NCI-H187 treated with DMSO at 0.1 percent for 48 hours (cell line): ENCODE data around the gene TRAPPC4.
"Not testable (repeated sequence)": the region's sequence is repeated elsewhere in the genome, so short reads cannot be mapped to it uniquely, and the experiment has no call there.

Experiments used
- DNase-seq: peaks from one replicate; lab custom pipeline; 2025; lab: John Stamatoyannopoulos, UW

The TRAPPC4 gene

DNA sequence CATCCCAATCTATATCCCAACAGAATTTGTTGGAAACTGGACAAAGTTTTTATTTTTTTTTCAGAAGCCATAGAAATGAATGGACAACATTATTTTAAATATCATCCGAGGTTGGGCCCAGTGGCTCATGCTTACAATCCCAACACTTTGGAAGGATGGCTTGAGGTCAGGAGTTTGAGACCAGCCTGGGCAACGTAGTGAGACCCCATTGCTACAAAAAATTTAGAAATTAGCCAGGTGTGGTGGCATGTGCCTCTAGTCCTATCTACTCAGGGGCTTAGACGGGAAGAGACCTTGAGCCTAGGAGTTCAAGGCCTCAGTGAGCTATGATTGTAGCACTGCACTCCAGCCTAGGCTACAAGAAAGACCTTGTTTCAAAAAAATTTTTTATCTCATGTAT is 16.2 kb downstream of the TRAPPC4 start:
- DNase-seq = no peak

DNA sequence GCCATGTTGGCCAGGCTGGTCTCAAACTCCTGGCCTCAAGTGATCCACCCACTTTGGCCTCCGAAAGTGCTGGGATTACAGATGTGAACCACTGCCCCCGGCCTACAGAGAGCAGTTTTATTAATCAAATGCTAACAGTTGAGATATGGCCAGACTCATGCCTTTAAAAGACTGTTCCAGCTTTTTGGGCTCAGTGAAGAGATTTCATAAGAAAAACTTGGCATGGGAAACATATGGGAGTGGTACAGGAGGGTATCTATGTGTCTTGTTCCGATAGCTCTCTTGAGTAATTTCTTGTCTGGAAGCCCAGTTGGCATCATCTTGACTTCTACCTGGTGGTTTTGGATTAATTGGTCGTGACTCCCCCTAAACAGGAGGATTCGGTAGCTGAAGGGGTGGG is 20.3 kb downstream of the TRAPPC4 start:
- no peak for DNase-seq

DNA sequence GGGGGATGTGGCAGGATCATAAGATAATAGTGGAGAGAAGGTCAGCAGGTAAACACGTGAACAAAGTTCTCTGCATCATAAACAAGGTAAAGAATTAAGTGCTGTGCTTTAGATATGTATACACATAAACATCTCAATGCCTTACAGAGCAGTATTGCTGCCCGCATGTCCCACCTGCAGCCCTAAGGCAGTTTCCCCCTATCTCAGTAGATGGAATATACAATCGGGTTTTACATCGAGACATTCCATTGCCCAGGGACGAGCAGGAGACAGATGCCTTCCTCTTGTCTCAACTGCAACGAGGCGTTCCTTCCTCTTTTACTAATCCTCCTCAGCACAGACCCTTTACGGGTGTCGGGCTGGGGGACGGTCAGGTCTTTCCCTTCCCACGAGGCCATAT is 20.9 kb downstream of the TRAPPC4 start:
- not testable (repeated sequence) for DNase-seq

DNA sequence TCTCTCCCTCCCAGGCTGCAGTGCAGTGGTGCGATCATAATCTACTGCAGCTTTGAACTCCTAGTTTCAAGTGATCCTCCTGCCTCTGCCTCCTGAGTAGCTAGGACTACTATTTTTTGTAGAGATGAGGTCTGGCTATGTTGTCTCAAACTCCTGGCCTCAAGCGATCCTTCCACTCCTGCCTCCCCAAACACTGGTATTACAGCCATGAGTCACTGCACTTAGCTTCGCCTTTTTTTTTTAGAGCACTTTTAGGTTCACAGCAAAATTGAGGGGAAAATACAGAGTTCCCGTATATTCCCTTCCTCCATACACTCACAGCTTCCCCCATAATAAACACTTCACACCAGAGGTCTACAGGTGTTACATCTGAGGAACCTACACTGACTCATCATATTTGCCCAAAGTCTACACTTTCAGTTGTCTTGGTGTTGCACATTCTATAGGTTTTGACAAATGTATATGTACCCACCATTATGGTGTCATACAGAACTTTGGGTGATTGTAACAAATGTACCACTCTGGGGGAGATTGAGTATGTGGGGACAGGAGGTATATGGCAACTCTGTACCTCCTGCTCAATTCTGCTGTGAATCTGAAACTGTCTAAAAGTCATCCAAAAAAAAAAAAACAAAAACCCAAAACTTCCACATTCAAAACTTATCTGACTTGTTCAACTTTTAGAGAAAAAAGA is 23.4 kb downstream of the TRAPPC4 start:
- no peak for DNase-seq

DNA sequence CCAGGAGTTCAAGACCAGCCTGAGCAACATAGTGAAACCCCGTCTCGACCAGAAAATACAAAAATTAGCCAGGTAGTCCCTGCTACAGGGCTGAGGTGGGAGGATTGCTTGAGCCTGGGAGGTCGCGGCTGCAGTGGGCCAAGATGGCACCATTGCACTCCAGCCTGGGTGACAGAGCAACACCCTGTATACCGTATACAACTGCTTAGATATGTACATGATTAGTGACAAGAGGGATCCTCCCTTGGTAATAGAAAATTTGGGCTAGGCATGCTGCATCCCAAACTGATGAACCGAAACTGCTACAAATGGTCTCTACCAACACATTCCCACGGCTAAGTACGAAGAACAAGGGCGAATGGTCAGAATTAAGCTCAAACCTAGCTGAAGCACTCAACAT is 24.4 kb downstream of the TRAPPC4 start:
- no peak for DNase-seq

DNA sequence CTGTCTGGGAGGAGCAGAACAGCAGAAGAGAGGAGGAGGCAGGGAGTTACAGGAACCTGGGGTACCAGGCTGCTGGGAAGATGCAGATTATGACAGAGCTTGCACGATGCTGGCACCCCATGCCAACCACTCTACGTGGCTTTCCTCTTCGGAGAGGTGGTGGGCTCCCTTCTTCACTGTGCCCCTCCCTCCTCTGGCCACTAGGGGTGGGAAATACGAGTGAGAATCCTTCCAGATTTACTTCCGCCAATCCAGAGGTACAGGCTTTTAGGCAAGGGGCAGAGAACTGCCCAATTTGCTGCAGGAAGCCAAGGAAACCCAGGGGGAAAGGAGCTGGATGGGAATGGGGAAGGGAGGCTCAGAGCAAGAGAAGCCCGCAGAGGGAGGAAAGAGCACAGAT is 26.1 kb downstream of the TRAPPC4 start:
- DNase-seq = no peak

DNA sequence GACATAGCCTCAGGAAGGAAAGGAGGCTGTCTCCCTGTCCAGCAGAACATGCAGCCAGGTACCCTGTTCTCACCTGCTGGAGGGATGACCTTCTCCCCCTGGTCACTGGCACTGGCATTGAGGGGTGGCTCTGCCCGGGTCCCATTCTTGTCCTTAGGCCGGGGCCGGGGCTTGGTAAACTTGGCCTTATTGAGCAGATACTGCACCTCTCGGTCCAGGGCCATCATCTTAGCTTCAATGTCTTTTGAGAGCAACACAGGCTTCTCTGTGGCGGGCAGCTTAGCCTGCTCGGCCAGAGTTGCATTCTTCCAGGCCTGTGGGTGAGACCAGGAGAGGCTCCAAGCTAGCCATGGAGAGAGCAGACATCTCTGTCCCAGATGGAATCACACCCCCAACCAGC is 27.9 kb downstream of the TRAPPC4 start:
- DNase-seq = no peak

DNA sequence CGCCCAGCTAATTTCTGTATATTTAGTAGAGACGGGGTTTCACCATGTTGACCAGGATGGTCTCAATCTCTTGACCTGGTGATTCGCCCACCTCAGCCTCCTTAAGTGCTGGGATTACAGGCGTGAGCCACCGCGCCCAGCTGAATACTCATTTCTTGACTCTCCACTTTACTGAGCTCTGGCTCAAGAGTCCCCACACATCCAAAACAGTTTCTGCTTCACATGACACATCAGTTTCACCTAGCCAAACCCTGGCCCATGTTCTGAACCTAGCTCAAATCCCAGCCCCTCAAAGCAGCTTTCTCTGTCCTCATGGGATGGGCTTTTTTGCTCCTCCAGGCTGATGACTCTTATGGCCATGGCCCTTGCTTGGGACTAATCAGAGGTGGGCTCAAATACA is 28.6 kb downstream of the TRAPPC4 start:
- DNase-seq = no peak

DNA sequence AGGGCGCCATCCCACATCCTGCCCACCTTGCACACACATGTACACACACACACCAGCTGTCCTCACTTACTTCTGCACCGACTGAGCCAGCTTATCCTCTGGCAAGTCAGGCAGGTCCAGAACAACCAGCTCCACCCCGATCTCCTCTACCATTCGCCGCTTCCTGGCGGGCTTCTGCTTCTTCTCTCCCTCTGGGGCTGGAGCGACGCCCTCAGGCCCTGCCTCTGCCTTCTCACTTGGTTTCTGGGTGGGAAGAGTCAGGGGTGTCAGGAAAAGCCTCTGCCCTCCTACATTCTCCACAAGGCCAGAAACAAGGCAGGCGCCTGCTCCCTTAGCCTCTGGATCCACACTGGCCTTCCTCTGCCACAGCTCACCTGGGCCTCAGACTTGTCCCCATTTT is 30.1 kb downstream of the TRAPPC4 start:
- DNase-seq = no peak

DNA sequence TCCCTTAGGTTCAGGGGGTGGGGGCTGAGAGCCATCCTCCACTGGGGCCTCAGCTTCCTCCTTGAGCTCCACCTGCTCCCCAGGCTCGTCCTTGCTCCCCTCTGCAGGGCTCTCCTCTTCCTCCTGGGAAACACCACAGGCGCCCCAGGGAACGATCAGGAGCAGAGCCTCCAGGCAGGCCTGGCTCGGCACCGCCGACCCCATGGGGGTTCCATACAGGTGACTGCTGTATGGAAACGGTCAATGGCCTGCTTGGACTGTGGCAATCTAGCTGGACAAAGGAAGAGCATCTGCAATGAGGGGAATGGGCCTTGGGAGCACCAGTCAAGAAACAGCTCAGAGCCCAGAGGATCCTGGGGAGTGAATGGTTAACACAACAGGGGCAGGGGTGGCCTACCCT is 30.5 kb downstream of the TRAPPC4 start:
- no peak for DNase-seq

DNA sequence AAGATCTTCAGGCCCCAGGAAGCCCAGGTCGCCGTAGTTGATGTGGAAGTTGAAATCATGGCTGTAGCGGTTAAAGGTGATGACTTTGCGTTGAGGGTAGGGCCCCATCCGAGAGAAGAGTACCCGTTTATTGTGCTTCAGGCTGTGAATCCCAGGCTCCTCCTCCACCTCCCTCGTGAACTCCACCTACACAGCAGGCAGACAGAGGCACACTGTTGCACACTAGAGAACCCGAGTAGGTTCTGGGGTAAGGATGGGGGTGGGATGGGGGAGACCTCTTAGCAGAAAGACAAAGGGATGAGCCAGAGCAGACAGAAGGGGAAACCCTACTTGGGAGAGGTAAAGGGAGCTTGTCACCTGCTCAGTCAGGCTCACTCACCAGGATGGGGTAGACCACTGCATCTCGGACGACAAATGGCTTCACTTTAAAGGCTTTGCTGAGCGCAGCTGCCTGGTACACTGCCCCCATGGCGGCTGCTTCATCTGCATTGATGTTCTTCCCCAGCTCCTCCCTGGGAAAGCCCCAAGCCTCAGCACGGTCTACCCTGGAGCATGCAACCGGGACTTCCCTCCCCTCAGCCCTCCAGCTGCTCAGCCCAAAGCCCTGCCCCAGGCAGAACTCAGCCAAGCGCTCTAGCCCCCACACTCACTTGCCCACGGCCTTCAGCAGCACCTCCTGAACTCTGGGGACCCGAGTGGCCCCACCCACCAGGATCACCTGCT is 33.0 kb downstream of the TRAPPC4 start:
- no peak for DNase-seq

DNA sequence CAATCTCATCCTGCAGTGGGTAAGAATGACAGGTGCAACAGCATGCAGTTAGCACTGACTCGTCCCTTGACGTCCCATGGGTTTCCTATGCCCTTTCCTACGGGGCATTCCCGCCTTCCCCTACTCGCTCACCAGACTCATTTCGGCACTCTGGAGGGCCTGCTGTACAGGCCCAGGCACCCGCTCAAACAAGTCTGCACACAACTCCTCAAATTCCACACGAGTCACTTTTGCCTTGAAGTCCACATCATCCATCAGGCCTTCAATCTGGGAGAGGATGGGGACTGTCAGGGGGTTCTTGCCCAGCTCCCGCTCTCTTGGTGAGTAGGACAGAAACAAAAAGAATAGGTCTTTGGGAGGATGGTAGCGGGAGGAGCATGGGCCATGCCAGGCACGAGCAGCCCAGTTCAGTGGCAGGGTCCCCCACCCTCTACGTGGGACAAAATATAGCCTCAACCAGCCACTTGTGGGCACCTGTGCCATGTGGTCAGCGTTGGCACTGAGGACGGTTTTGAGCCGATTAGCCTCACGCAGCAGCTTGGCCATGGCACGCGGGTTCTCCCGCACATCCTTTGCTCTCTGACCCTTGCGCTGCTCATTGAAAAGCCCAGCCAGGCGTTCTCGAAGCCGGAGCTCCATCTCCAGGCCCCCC is 33.7 kb downstream of the TRAPPC4 start:
- no peak for DNase-seq

DNA sequence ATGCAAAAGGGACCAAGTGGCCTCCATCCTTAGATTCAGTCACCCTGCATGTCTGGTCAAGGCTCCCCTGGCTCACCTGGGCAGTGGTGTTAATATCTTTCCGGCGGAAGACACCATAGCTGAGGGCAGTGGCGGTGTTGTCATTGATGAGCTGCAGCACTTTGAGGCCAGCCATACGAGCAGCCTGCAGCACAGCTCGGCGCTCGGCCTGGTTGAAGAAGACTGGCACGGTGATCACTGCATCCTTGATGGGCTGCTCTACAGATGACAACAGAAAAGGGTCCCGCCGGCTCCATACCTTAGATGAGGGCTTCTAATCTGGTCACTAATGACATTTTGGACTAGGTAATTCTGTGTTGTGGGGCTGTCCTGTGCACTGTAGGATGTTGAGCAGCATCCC is 35.9 kb downstream of the TRAPPC4 start:
- DNase-seq = no peak

DNA sequence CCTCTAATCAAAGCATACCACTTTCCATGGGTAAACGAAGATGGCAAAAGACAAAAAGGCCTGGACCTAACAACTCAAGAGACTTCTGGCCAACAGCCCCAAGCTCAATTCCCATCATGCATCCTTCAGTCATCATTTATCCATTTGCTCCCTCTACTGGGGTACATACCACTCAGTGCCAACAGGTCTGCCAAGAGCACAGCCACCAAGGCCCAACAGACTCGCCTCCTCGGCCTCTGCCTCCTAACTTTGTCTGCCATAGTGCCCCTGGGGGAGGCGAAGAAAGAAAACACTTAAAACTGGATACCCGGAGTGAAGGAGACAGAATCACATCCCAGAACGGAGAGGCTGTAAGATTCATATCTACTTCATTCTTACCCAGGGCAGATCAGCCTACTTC is 37.3 kb downstream of the TRAPPC4 start:
- no peak for DNase-seq

DNA sequence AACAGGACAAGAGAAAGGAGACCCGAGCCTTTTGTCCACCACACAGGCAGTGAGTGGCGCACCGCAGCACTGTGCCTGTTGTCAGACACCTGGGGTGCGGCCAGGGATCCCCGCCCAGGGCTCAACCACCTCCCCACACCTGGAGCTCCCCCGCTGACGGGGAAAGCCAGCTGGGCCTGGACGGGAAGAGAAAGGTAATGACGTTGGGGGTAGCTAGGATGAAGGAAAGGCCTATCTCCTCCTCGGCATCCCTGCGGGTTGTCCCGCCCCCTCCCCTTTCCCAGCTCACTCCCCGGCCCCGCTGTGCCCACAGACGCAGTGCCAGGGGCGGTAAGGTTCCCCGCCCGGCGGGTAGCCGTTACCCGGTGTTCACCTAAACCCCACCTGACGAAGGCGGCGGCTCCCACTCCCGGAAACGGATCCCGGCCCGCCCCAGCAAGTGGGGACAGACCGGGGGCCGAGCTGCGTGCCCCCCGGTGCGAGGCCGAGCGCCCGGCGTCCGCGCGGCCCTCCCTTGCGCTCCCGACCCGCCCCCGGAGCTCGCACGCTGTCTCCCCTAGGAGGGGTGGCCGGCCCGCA is 37.9 kb downstream of the TRAPPC4 start:
- no peak for DNase-seq

DNA sequence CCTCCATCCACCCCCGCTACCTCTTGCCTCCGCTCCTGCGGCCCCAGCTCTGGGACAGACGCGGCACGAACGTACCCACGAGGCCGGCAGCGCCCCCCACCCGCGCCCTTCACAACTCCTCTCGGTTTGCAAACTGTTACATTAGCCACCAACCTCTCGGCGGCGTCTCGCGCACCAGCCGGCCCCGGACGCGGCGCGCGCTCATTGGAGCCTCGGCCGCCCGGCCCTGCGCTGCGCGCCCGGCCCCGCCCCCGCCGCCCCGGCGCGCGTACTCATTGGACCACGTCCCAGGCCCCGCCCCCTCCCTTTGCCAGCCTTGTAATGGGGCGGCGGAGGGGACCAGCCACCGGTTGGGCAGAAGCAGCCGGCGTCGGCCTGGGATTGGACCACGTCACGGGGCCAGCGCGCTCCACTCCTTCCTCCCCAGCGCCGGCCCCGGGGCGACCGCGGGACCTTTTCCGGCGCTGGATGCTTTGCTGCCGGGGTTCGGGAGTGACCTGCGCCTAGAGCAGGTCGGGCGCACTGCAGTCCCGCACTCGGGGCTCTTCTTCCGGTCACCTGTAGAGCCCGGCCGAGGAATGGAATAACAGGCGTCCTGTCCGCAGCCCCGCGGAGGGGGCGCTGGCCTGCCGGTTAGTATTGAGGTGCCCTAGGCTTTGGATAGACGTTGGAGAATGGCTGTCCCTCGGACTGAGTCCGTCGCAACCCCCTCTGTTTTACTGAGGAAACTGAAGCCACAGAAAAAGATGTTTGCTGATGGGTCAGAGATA is 38.6 kb downstream of the TRAPPC4 start, which contains the start of gene HYOU1:
Gene HYOU1, minus strand, starts transcription at position 206 of the 770 bp plus-strand sequence. CDS start 1,045 bp downstream, outside the sequence.
- peak; percentile 73 for DNase-seq

DNA sequence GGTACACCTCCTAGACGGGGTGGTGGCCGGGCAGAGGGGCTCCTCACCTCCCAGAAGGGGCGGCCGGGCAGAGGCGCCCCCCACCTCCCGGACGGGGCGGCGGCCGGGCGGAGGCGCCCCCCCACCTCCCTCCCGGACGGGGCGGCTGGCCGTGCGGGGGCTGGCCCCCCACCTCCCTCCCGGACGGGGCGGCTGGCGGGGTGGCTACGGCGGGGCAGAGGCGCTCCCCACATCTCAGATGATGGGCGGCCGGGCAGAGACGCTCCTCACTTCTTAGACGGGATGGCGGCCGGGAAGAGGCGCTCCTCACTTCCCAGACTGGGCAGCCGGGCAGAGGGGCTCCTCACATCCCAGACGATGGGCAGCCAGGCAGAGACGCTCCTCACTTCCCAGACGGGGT is 40.6 kb downstream of the TRAPPC4 start:
- not testable (repeated sequence) for DNase-seq

DNA sequence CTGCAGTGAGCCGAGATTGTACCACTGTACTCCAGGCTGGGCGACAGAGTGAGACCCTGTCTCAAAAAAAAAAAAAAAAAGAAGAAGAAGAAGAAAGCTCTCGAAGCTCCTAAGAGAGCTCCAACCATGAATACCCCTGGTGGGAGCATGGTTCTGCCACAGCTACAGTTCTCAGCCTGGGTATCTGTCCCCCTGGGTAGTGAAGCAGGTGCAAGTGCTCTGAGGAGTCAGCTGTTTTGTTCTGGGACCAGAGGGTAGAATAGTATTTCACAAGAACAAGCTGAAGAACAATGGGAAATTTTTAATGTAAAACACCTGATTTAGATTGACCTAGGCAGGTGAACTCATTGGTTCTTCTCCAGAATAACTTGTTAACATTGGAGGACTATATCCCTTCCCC is 42.7 kb downstream of the TRAPPC4 start:
- no peak for DNase-seq

DNA sequence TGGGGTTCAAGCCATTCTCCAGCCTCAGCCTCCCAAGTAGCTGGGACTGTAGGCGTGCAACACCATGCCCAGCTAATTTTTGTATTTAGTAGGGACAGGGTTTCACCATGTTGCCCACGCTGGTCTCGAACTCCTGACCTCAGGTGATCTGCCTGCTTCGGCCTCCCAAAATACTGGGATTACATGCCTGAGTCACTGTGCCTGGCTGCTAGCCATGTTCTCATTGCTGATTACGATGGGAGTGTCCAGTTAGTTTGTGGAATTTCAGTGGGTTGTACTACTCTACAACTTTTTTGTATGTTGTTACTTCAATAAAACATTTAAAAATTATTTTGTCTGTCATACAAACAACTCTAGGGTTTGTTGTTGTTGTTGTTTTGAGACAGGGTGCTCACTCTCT is 44.2 kb downstream of the TRAPPC4 start:
- no peak for DNase-seq

DNA sequence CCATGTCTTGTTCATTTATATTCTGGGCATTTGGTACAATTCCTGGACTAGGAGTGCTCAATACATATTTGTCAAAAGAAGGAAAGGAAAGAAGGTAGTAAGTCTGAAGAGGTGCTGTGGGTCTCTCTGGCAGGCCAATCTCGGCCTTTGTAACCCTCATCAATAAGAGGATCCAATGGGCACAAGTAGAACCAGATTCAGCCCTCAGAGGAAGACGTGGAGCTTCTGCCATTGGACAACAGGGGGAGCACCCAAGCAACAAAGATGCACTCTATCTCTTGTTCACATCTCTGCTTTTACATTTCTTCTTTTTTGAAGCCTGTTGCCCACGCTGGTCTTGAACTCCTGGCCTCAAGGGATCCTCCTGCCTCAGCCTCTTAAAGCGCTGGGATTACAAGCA is 46.8 kb downstream of the TRAPPC4 start:
- DNase-seq = no peak

DNA sequence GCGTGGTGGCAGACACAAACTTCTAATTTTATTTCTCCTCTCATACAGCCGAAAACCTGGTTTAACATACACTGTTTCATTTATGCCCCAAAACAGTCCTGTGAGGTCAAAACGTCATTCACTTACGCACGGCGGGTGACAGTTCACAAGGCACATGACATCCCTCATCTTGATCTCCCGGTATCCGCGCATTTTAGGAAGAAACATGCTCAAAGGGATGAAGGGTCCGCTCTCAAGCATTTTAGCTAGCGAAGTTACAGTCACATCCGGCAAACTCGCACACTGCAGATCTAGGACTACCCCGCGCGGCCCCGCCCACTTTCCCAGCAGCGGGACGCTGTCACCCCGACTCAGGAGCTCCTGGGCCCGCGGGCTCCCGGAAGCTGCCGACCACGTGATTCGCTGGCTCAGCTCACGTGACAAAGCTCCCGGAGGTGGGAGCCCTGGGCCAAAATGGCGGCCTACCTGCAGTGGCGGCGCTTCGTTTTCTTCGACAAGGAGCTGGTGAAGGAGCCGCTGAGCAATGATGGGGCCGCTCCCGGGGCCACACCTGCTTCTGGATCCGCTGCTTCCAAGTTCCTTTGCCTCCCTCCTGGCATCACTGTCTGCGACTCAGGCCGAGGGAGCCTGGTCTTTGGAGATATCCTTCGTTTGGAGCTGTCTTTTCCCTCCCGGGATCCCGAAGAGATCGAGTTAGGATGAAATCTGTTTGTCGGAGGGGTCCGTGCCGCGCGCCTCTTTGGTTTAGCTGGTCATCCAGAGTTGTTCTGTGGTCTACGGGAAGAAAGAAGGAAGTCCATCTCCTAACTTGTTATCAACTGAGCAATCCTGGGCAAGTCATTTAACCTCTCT is 49.0 kb downstream of the TRAPPC4 start, which contains the start of gene VPS11:
Gene VPS11, plus strand, starts transcription at position 448 of the 852 bp plus-strand sequence. Its CDS starts 6 bp downstream, at position 454.
- peak; percentile 69 for DNase-seq
